HepG2 (cell line): Measurements from ENCODE around the gene ZFPM1. TPM values are rescaled to one million over a fixed set of nuclear protein-coding genes. Genes with fewer than 3 reads are reported as not detected.
A peak's percentile ranks its signal among the peaks of the same experiment; 100 is the strongest.

ENCODE experiments used
- ATAC-seq: fragments of 200-7000 bp; cut with Tn5 transposase; 3 replicates; pipeline ENCODE4 v1.9.1; 2020; ENCODE audit warnings: mild to moderate bottlenecking, moderate library complexity
- BruUV-seq: library from RNA; stranded (reverse); fragments of 400-500 nt; replicated peaks from 2 replicates; lab custom pipeline; 2021; lab: Mats Ljungman, UMichigan
- CTCF ChIA-PET: fragments of 300-600 bp; formaldehyde crosslinking; extraction: SDS; loops from one replicate; lab custom pipeline; 2021; ENCODE audit warnings: low total read pairs, inconsistent platforms, low intra/inter-chr PET ratio; lab: Yijun Ruan, JAX
- POLR2A ChIA-PET: fragments of 350-600 bp; sonication (Branson Sonifier 250); formaldehyde crosslinking; loops from one replicate; lab custom pipeline; 2020; ENCODE audit warnings: antibody characterized with exemption, inconsistent platforms; lab: Yijun Ruan, JAX
- DNase-seq: peaks from one replicate; pipeline ENCODE4 v3.0.0-alpha.2; 2015; ENCODE audit warnings: low spot score
- FAIRE-seq: peaks from 3 replicates; lab custom pipeline; 2011; peaks lifted over from hg19 to GRCh38; lab: Jason Lieb, UNC
- H2AFZ ChIP-seq: one replicate; pipeline ENCODE4 v1.6.1; 2011; ENCODE audit warnings: low read length, inconsistent platforms
- H3K27ac ChIP-seq: fragments of 300-600 bp; 3 replicates; pipeline ENCODE4 v1.8.0; 2011; ENCODE audit warnings: mixed run types, mild to moderate bottlenecking, mixed read lengths, low read length, inconsistent platforms; ENCODE audit not compliant: insufficient read depth; ENCODE audit errors: extremely low read length
- H3K27me3 ChIP-seq, 2 experiments: fragments of 200-600 bp in 1 of 2; 2 replicates in 1 of 2; 3 replicates in 1 of 2; pipeline versions ENCODE4 v1.6.0 to v1.8.0; 2011; ENCODE audit warnings: low read length in 2 of 2, mild to moderate bottlenecking in 2 of 2, moderate library complexity in 2 of 2, inconsistent platforms in 1 of 2; ENCODE audit not compliant: insufficient read depth in 2 of 2, control insufficient read depth in 1 of 2
- H3K36me3 ChIP-seq, 2 experiments: fragments of 200-600 bp in 1 of 2; replicated peaks in 1 of 2; 2 replicates in 1 of 2; 3 replicates in 1 of 2; pipeline versions ENCODE4 v1.5.1 to v1.8.0; 2011; ENCODE audit warnings: low read length in 2 of 2, inconsistent platforms in 1 of 2; ENCODE audit not compliant: insufficient read depth in 2 of 2, control insufficient read depth in 1 of 2
- H3K4me1 ChIP-seq: 2 replicates; pipeline ENCODE4 v1.5.1; 2012; ENCODE audit warnings: low read length, inconsistent platforms; ENCODE audit not compliant: insufficient read depth
- H3K4me2 ChIP-seq: 2 replicates; pipeline ENCODE4 v1.6.0; 2011; ENCODE audit warnings: low read depth, low read length, inconsistent platforms
- H3K4me3 ChIP-seq, 3 experiments: fragments of 200-600 bp in 1 of 3; sonication (generic), shearing (Covaris generic) in 1 of 3; replicated peaks in 1 of 3; 2 replicates each; pipeline ENCODE4 v1.5.1; 2011 to 2016; ENCODE audit warnings: low read length in 3 of 3, inconsistent platforms in 2 of 3, low read depth in 2 of 3, mild to moderate bottlenecking in 2 of 3, control low read depth in 1 of 3, mixed read lengths in 1 of 3; ENCODE audit not compliant: insufficient read depth in 1 of 3
- H3K79me2 ChIP-seq: one replicate; pipeline ENCODE4 v1.6.1; 2011; ENCODE audit warnings: low read length, inconsistent platforms; ENCODE audit not compliant: insufficient read depth
- H3K9ac ChIP-seq: 2 replicates; pipeline ENCODE4 v1.6.0; 2011; ENCODE audit warnings: mild to moderate bottlenecking, low read depth, low read length, inconsistent platforms; ENCODE audit not compliant: insufficient read depth
- H3K9me3 ChIP-seq: 2 replicates; pipeline ENCODE4 v1.5.1; 2012; ENCODE audit warnings: mild to moderate bottlenecking, low read length
- H4K20me1 ChIP-seq: 2 replicates; pipeline ENCODE4 v1.6.0; 2011; ENCODE audit warnings: inconsistent platforms, mild to moderate bottlenecking, low read length, moderate library complexity; ENCODE audit not compliant: insufficient read depth
- AKAP8 ChIP-seq: sonication (generic); formaldehyde crosslinking; IDR thresholded peaks from 2 replicates; pipeline ENCODE4 v1.5.1; 2020; ENCODE audit warnings: mild to moderate bottlenecking, missing genetic modification reagents
- ARHGAP35 ChIP-seq: sonication (generic); formaldehyde crosslinking; IDR thresholded peaks from 2 replicates; pipeline ENCODE4 v1.9.0; 2022; ENCODE audit warnings: mild to moderate bottlenecking, inconsistent platforms, moderate library complexity, missing genetic modification reagents, borderline replicate concordance
- EED ChIP-seq: sonication (generic); formaldehyde crosslinking; IDR thresholded peaks from 2 replicates; pipeline ENCODE4 v1.5.0; 2020; ENCODE audit warnings: mild to moderate bottlenecking, missing genetic modification reagents
- ETS1 ChIP-seq: sonication (generic); formaldehyde crosslinking; IDR thresholded peaks from 2 replicates; pipeline ENCODE4 v1.4.0; 2020; ENCODE audit warnings: missing genetic modification reagents
- HNF4G ChIP-seq, 2 experiments: sonication (generic) in 1 of 2; formaldehyde crosslinking in 1 of 2; IDR thresholded peaks; 2 replicates each; pipeline versions ENCODE4 v1.4.0 to v1.6.1; 2011 to 2020; ENCODE audit warnings: borderline replicate concordance in 2 of 2, low read depth in 2 of 2, mild to moderate bottlenecking in 2 of 2, low read length in 1 of 2, missing genetic modification reagents in 1 of 2, moderate library complexity in 1 of 2
- JARID2 ChIP-seq: sonication (generic); formaldehyde crosslinking; IDR thresholded peaks from 2 replicates; pipeline ENCODE4 v1.8.1; 2023; ENCODE audit warnings: missing genetic modification reagents, inconsistent platforms; ENCODE audit not compliant: insufficient replicate concordance
- PCBP1 ChIP-seq: fragments of 200-400 bp; formaldehyde crosslinking; IDR thresholded peaks from 2 replicates; pipeline ENCODE4 v1.6.1; 2017; ENCODE audit warnings: mild to moderate bottlenecking, low read depth, low read length, borderline replicate concordance
- RARA ChIP-seq: IDR thresholded peaks from 2 replicates; pipeline ENCODE4 v1.6.1; 2016; ENCODE audit warnings: missing genetic modification reagents, missing compliant biosample characterization
- RFXAP ChIP-seq: sonication (generic); formaldehyde crosslinking; IDR thresholded peaks from 2 replicates; pipeline ENCODE4 v1.4.0; 2020; ENCODE audit warnings: missing genetic modification reagents, borderline replicate concordance
- SRY ChIP-seq: sonication (generic); formaldehyde crosslinking; IDR thresholded peaks from 2 replicates; pipeline ENCODE4 v1.8.0; 2022; ENCODE audit warnings: mild to moderate bottlenecking, missing genetic modification reagents
- XBP1 ChIP-seq: sonication (generic); formaldehyde crosslinking; IDR thresholded peaks from 2 replicates; pipeline ENCODE4 v1.5.0; 2020; ENCODE audit warnings: missing genetic modification reagents
- ZNF296 ChIP-seq: sonication (generic); formaldehyde crosslinking; conservative IDR thresholded peaks from 2 replicates; pipeline ENCODE4 v1.5.0; 2020; ENCODE audit warnings: mild to moderate bottlenecking, missing genetic modification reagents
- ZNF335 ChIP-seq: sonication (generic); formaldehyde crosslinking; IDR thresholded peaks from 2 replicates; pipeline ENCODE4 v1.4.0; 2020; ENCODE audit warnings: missing genetic modification reagents
- ZNF431 ChIP-seq: sonication (generic); formaldehyde crosslinking; IDR thresholded peaks from 2 replicates; pipeline ENCODE4 v1.9.0; 2022; ENCODE audit warnings: missing genetic modification reagents, low read depth, mild to moderate bottlenecking, borderline replicate concordance
- ZNF432 ChIP-seq: sonication (generic); formaldehyde crosslinking; IDR thresholded peaks from 2 replicates; pipeline ENCODE4 v1.5.0; 2020; ENCODE audit warnings: missing genetic modification reagents, mild to moderate bottlenecking, borderline replicate concordance
- ZNF749 ChIP-seq: sonication (generic); formaldehyde crosslinking; IDR thresholded peaks from 2 replicates; pipeline ENCODE4 v1.8.0; 2022; ENCODE audit warnings: mild to moderate bottlenecking, missing genetic modification reagents, moderate library complexity, borderline replicate concordance
- WGBS: methylation state at CpG from one replicate; pipeline ENCODE4 v1.1.6; 2017; ENCODE audit warnings: low lambda C conversion rate; 5-methylcytosine and 5-hydroxymethylcytosine counted together
- in situ Hi-C: cut with HindIII; loops from 2 replicates; pipeline ENCODE4 v1.10.0; 2017; ENCODE audit warnings: low pct_unique_long_range_greater_than_20kb; ENCODE audit not compliant: extremely low pct_ligation_motif_present
- intact Hi-C: fragments of 100-400 bp; cut with micrococcal nuclease; formaldehyde crosslinking; loops from one replicate; pipeline ENCODE4 v1.10.0; 2022; ENCODE audit not compliant: unreplicated experiment
- polyA plus RNA-seq, 8 experiments: library from polyadenylated mRNA; depleted of rRNA in 3 of 8; stranded (reverse) in 7 of 8; unstranded in 1 of 8; fragments of >200 nt; fragmentation: Illumina TruSeq in 4 of 8; extraction: Trizol in 4 of 8; gene quantifications; 2 replicates each; pipeline versions ENCODE4 v1.2.1 to v1.2.3, GENCODE V29; 2011 to 2016; ENCODE audit warnings: low read depth in 4 of 8, missing spikeins in 1 of 8, mixed read lengths in 1 of 8; ENCODE audit not compliant: insufficient read depth in 1 of 8
- total RNA-seq, 5 experiments: library from RNA; depleted of rRNA; stranded (reverse); fragments of >200 nt; fragmentation: Illumina TruSeq; extraction: Trizol; gene quantifications; 2 replicates each; pipeline ENCODE4 v1.2.3, GENCODE V29; 2016; ENCODE audit warnings: low read depth in 1 of 5
- TF ChIP-seq, protein P1 (sequence below): sonication (generic); formaldehyde crosslinking; IDR thresholded peaks from 2 replicates; pipeline ENCODE4 v1.4.0; 2020; ENCODE audit warnings: missing genetic modification reagents, mild to moderate bottlenecking, borderline replicate concordance

Gene ZFPM1
- total and polyA plus RNA-seq, 2 of the 13 experiments (the other 11 are each of a cell fraction or from before 2014, with no cell fraction given): 1.3 to 3.8 TPM

DNA sequence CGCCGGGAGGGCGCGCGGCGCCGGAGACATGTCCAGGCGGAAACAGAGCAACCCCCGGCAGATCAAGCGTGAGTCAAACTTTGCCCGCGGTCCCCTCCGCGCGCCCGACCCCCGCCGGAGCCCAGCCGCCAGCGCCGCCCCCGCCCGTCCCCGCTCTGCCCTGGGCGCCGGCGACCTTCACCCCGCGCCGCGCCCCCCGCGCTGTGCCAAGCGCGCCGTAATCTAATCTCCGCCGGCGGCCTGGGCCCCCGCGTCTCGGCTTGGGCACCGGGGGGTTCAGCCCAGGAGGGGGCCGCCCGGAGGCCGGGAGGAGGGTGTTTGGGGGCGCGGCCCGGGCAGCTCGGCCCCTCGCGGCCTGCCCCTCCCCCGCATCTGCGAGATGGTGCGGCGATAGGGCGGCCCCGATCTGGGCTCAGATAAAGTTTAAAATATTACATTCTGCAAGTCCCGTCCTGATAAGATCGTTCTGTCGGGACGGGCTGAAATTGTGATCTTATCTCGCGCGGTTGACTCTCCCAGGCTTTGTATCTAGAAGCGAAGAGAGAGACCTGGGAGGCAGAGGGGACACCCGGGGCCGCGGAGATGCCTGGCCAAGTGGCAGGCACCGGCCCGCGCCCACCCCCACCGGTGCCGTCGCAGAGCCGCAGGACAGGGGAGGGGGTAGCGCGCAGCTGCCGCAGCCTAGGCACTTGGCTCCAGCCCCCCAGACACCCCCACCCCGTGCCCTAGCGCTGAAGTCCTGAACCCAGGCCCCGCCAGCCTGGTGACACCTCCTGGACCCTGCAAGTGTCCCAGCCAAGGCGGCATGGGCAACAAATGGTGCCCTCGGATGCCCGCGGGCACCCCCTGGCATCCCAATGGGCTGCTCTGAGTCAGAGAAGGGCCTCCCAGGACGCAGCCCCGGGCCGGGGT lies 787 bp downstream of the ZFPM1 start:
- in situ Hi-C loops: loop anchor here (10.0 kb wide), 1 partner anchor 51 kb away; no protein-coding TSS in a partner anchor
- CTCF ChIA-PET: no interaction called here
- intact Hi-C loops: no loop called here
- TF ChIP-seq ZNF749 (no peak), ZNF431 (CRISPR knock-in tag) (no peak), JARID2 (no peak), ZNF432 (CRISPR knock-in tag) (no peak), PCBP1 (no peak), SRY (CRISPR knock-in tag) (0 out of 2 replicates have a peak, but pooled peaks have one; percentile 54), ARHGAP35 (CRISPR knock-in tag) (0 out of 2 replicates have a peak, but pooled peaks have one; percentile 31), EED (CRISPR knock-in tag) (0 out of 2 replicates have a peak, but pooled peaks have one; percentile 15), AKAP8 (CRISPR knock-in tag) (0 out of 2 replicates have a peak, but pooled peaks have one; percentile 41), ZNF335 (no peak), RARA (CRISPR knock-in tag) (0 out of 2 replicates have a peak, but pooled peaks have one; percentile 21), XBP1 (CRISPR knock-in tag) (no peak), ZNF296 (CRISPR knock-in tag) (no peak), RFXAP (CRISPR knock-in tag) (no peak), ETS1 (CRISPR knock-in tag) (no peak), HNF4G (IDR thresholded peaks at IDR 0.05; ENCODE audit: borderline replicate concordance, low read depth, low read length) (peak; percentile 23; the same call in 1 of the 2 replicates), HNF4G (CRISPR knock-in tag; IDR thresholded peaks at IDR 0.05; ENCODE audit: borderline replicate concordance, low read depth) (no peak)
- TF ChIP-seq, protein P1, sequence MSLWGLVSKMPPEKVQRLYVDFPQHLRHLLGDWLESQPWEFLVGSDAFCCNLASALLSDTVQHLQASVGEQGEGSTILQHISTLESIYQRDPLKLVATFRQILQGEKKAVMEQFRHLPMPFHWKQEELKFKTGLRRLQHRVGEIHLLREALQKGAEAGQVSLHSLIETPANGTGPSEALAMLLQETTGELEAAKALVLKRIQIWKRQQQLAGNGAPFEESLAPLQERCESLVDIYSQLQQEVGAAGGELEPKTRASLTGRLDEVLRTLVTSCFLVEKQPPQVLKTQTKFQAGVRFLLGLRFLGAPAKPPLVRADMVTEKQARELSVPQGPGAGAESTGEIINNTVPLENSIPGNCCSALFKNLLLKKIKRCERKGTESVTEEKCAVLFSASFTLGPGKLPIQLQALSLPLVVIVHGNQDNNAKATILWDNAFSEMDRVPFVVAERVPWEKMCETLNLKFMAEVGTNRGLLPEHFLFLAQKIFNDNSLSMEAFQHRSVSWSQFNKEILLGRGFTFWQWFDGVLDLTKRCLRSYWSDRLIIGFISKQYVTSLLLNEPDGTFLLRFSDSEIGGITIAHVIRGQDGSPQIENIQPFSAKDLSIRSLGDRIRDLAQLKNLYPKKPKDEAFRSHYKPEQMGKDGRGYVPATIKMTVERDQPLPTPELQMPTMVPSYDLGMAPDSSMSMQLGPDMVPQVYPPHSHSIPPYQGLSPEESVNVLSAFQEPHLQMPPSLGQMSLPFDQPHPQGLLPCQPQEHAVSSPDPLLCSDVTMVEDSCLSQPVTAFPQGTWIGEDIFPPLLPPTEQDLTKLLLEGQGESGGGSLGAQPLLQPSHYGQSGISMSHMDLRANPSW (CRISPR knock-in tag): no peak

More for the DNA sequence above, 787 bp downstream of the ZFPM1 start:
- 4% methylated on average over 8 of the region's 89 CpGs for WGBS
- no peak overlapping the region for H2AFZ ChIP-seq
- no peak for ATAC-seq
- peak overlapping the region; percentile 62 to 95 (median 93) for H3K4me3 ChIP-seq
- peaks cover 8 to 33% of the 10 kb centered on the region in 2 experiments; a peak in 4 of 5 replicates for H3K27me3 ChIP-seq
- peak overlapping the region; percentile 100 for H3K4me2 ChIP-seq
- H3K9me3 ChIP-seq: no peaks in the 10 kb centered on the region
- peaks cover 2 to 4% of the 10 kb centered on the region in 2 experiments; a peak in 1 of 5 replicates for H3K36me3 ChIP-seq
- peak overlapping the region; percentile 84 for H3K9ac ChIP-seq
- POLR2A ChIA-PET: interaction anchor here (1.4 to 2.7 kb wide), 4 partner anchors 27 to 55 kb away, joined by 4 to 40 read pairs (median 16); no protein-coding TSS in a partner anchor
- H3K79me2 ChIP-seq: peaks cover 49% of the 10 kb centered on the region
- DNase-seq: no peak
- H3K4me1 ChIP-seq: peaks cover 32% of the 10 kb centered on the region
- BruUV-seq: TSS peak; percentile 49
- no peak for FAIRE-seq
- H3K27ac ChIP-seq: peak overlapping the region; percentile 61
- peaks cover 29% of the 10 kb centered on the region for H4K20me1 ChIP-seq
